Lower lobe of right lung (tissue), 2 donors: ENCODE data around the gene ITGA7. TPM values are rescaled to one million over a fixed set of nuclear protein-coding genes. Genes with fewer than 3 reads are reported as not detected.

Experiments used
- ATAC-seq, 2 donors: fragments of 200-7000 bp; cut with Tn5 transposase; one replicate each; pipeline ENCODE4 v1.9.1; 2020 to 2022; ENCODE audit warnings: mild to moderate bottlenecking in 2 of 2, moderate library complexity in 2 of 2
- DNase-seq: peaks from one replicate; pipeline ENCODE4 v3.0.0-alpha.2; 2020
- H3K27ac ChIP-seq: fragments of 200-600 bp; one replicate; pipeline ENCODE4 v1.8.0; 2022
- H3K27me3 ChIP-seq: fragments of 200-600 bp; one replicate; pipeline ENCODE4 v1.8.0; 2022; ENCODE audit warnings: low read depth
- H3K36me3 ChIP-seq: fragments of 200-600 bp; one replicate; pipeline ENCODE4 v1.8.0; 2022; ENCODE audit warnings: mild to moderate bottlenecking
- H3K4me1 ChIP-seq: fragments of 200-600 bp; one replicate; pipeline ENCODE4 v1.8.0; 2022
- H3K4me3 ChIP-seq: fragments of 200-600 bp; one replicate; pipeline ENCODE4 v1.8.0; 2022; ENCODE audit warnings: mild to moderate bottlenecking
- H3K9me3 ChIP-seq: fragments of 200-600 bp; one replicate; pipeline ENCODE4 v1.8.0; 2022
- intact Hi-C: fragments of 100-400 bp; cut with DNase I; formaldehyde crosslinking; loops from one replicate; pipeline ENCODE4 v1.11.0; 2022
- total RNA-seq: library from RNA; stranded (reverse); fragmentation: NEBNext Ultra II Directional; extraction: Animal tissue kit (Norgen Biotek cat#: 25700); gene quantifications from one replicate; pipeline ENCODE4 v1.2.1, GENCODE V29; 2021
- TF ChIP-seq, protein P1 (sequence below): fragments of 200-600 bp; IDR thresholded peaks from one replicate; pipeline ENCODE4 v1.8.0; 2022; ENCODE audit warnings: antibody characterized with exemption, mild to moderate bottlenecking
- donor health status: DM: no; HTN: yes; CAD: no; lungs with severe emphysema.

Gene ITGA7
- total RNA-seq, 1 donor from 2014 or later, result 17.5 TPM

DNA sequence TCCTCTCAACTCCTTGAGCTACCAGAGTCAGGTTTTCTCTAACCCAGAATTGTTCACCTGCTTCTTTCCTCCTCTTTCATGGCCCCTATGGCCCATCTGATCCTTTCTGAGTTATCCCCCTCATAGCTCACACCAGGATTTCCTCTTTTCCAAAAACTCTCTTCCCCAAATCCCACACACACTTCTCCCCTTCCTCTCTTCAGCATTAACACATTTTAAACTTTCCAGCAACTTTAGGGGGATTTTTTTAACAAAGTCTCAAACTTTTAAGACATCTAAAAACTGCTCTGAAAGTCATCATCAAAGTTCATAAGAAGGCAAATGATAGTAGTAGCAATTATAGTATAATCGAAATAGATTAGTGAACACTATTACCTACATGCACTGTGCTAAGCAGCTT, 63.1 kb downstream of the ITGA7 start:
- intact Hi-C loops, result no loop called here
- Histone ChIP-seq H3K4me3 (no peak overlapping the region), H3K9me3 (no peaks in the 10 kb centered on the region), H3K27ac (no peak overlapping the region), H3K36me3 (no peaks in the 10 kb centered on the region), H3K4me1 (peaks cover 8% of the 10 kb centered on the region), H3K27me3 (no peaks in the 10 kb centered on the region)
- TF ChIP-seq, protein P1, sequence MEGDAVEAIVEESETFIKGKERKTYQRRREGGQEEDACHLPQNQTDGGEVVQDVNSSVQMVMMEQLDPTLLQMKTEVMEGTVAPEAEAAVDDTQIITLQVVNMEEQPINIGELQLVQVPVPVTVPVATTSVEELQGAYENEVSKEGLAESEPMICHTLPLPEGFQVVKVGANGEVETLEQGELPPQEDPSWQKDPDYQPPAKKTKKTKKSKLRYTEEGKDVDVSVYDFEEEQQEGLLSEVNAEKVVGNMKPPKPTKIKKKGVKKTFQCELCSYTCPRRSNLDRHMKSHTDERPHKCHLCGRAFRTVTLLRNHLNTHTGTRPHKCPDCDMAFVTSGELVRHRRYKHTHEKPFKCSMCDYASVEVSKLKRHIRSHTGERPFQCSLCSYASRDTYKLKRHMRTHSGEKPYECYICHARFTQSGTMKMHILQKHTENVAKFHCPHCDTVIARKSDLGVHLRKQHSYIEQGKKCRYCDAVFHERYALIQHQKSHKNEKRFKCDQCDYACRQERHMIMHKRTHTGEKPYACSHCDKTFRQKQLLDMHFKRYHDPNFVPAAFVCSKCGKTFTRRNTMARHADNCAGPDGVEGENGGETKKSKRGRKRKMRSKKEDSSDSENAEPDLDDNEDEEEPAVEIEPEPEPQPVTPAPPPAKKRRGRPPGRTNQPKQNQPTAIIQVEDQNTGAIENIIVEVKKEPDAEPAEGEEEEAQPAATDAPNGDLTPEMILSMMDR, result no peak
- ATAC-seq, result no peak
- DNase-seq, result no peak

GRCh38 chr12:55642669-55643068, 65.0 kb downstream of the ITGA7 start:
- Histone ChIP-seq H3K27me3 (peaks cover 7% of the 10 kb centered on the region), H3K36me3 (no peaks in the 10 kb centered on the region), H3K27ac (peak overlapping the region; percentile 64), H3K9me3 (no peaks in the 10 kb centered on the region), H3K4me1 (peaks cover 8% of the 10 kb centered on the region), H3K4me3 (no peak overlapping the region)
- intact Hi-C loops, result no loop called here
- peak; percentile 60 for DNase-seq
- no peak for ATAC-seq
- TF ChIP-seq, protein P1, result no peak

DNA sequence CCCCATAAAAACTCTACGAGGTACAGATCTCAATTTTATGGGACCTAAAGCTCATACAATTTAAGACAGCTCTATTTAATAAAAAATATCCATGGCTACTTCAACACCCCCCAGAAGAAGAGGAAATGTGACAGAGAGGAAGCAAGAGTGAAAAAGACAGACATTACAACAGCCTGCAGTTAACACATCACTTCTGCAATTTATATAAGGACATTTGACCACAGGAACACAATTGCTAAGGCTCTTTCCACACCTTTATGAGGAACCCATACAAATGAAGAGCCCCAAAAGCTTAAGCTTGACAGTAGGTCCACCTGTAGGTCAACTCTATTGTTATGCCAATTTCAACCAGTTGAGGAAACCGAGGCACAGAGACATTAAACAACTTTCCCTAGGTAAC, 65.4 kb downstream of the ITGA7 start:
- Histone ChIP-seq H3K36me3 (no peaks in the 10 kb centered on the region), H3K27me3 (peaks cover 7% of the 10 kb centered on the region), H3K4me1 (peaks cover 8% of the 10 kb centered on the region), H3K9me3 (no peaks in the 10 kb centered on the region), H3K4me3 (no peak overlapping the region), H3K27ac (peak overlapping the region; percentile 64)
- DNase-seq (no peak), ATAC-seq (peak; percentile 45 to 46)
- TF ChIP-seq, protein P1, result no peak
- intact Hi-C loops, result no loop called here

GRCh38 chr12:55641595-55641994, 66.1 kb downstream of the ITGA7 start:
- no peaks in the 10 kb centered on the region for H3K36me3 ChIP-seq
- peaks cover 5% of the 10 kb centered on the region for H3K4me1 ChIP-seq
- no peaks in the 10 kb centered on the region for H3K9me3 ChIP-seq
- peak overlapping the region; percentile 64 for H3K27ac ChIP-seq
- no peak overlapping the region for H3K4me3 ChIP-seq
- DNase-seq (no peak), ATAC-seq (no peak)
- intact Hi-C loops, result no loop called here
- peaks cover 7% of the 10 kb centered on the region for H3K27me3 ChIP-seq
- TF ChIP-seq, protein P1, result no peak

DNA sequence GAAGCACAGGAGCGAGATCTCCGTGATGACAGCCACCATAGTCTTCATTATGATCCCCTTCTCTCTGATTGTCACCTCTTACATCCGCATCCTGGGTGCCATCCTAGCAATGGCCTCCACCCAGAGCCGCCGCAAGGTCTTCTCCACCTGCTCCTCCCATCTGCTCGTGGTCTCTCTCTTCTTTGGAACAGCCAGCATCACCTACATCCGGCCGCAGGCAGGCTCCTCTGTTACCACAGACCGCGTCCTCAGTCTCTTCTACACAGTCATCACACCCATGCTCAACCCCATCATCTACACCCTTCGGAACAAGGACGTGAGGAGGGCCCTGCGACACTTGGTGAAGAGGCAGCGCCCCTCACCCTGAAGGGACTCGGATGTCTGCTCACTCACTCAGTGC, 70.2 kb downstream of the ITGA7 start:
- intact Hi-C loops, result no loop called here
- peaks cover 7% of the 10 kb centered on the region for H3K27me3 ChIP-seq
- no peaks in the 10 kb centered on the region for H3K4me1 ChIP-seq
- no peak overlapping the region for H3K4me3 ChIP-seq
- H3K27ac ChIP-seq, result no peak overlapping the region
- TF ChIP-seq, protein P1, result no peak
- ATAC-seq, result no peak
- DNase-seq, result no peak
- no peaks in the 10 kb centered on the region for H3K9me3 ChIP-seq
- H3K36me3 ChIP-seq, result no peaks in the 10 kb centered on the region

GRCh38 chr12:55636853-55637252, 70.9 kb downstream of the ITGA7 start, which contains the start of gene OR10P1:
Gene OR10P1, plus strand, starts transcription at chr12:55636892. Its CDS starts 0 bp downstream, at chr12:55636892.
- TF ChIP-seq, protein P1, result no peak
- no peaks in the 10 kb centered on the region for H3K36me3 ChIP-seq
- no peaks in the 10 kb centered on the region for H3K9me3 ChIP-seq
- ATAC-seq (no peak), DNase-seq (no peak)
- intact Hi-C loops, result no loop called here
- H3K4me1 ChIP-seq, result no peaks in the 10 kb centered on the region
- peaks cover 7% of the 10 kb centered on the region for H3K27me3 ChIP-seq
- H3K27ac ChIP-seq, result no peak within 1 kb of the TSS
- no peak within 1 kb of the TSS for H3K4me3 ChIP-seq
